Left hindlimb (tissue), 1 donor: ENCODE results near the gene TTC21B.

Source experiments
- DNase-seq: peaks from one replicate; pipeline ENCODE4 v3.0.0-alpha.2; 2018

Gene TTC21B

GRCh38 chr2:165920748-165921147, 32.8 kb downstream of the TTC21B start:
- DNase-seq, result no peak

- DNase-seq, result no peak
These were observed 39.9 kb downstream of the TTC21B start for GRCh38 chr2:165913636-165914035.

GRCh38 chr2:165911981-165912380, 41.6 kb downstream of the TTC21B start:
- DNase-seq, result no peak

- no peak for DNase-seq
These were observed 42.3 kb downstream of the TTC21B start for GRCh38 chr2:165911231-165911630.

- no peak for DNase-seq
These were observed 44.1 kb downstream of the TTC21B start for GRCh38 chr2:165909466-165909865.

GRCh38 chr2:165905854-165906253, 47.7 kb downstream of the TTC21B start:
- no peak for DNase-seq

- DNase-seq, result no peak
These were observed 48.3 kb downstream of the TTC21B start for GRCh38 chr2:165905269-165905668.

- DNase-seq, result no peak
These were observed 49.1 kb downstream of the TTC21B start for GRCh38 chr2:165904432-165904831.

GRCh38 chr2:165903406-165903805, 50.2 kb downstream of the TTC21B start:
- DNase-seq, result no peak

- DNase-seq, result no peak
These were observed 50.6 kb downstream of the TTC21B start for GRCh38 chr2:165902934-165903333.

- DNase-seq, result no peak
These were observed 51.8 kb downstream of the TTC21B start for GRCh38 chr2:165901620-165902298.

GRCh38 chr2:165899311-165899710, 54.3 kb downstream of the TTC21B start:
- no peak for DNase-seq

GRCh38 chr2:165898381-165898780, 55.2 kb downstream of the TTC21B start:
- DNase-seq, result no peak

- DNase-seq, result no peak
These were observed 55.9 kb downstream of the TTC21B start for GRCh38 chr2:165897726-165898125.

GRCh38 chr2:165897074-165897473, 56.5 kb downstream of the TTC21B start:
- DNase-seq, result no peak

GRCh38 chr2:165895974-165896373, 57.6 kb downstream of the TTC21B start:
- no peak for DNase-seq

- no peak for DNase-seq
These were observed 60.0 kb downstream of the TTC21B start for GRCh38 chr2:165893556-165893955.

GRCh38 chr2:165892526-165892925, 61.0 kb downstream of the TTC21B start:
- DNase-seq, result no peak

GRCh38 chr2:165891943-165892342, 61.6 kb downstream of the TTC21B start:
- DNase-seq, result no peak

GRCh38 chr2:165891345-165891744, 62.2 kb downstream of the TTC21B start:
- no peak for DNase-seq

- DNase-seq, result no peak
These were observed 63.8 kb downstream of the TTC21B start for GRCh38 chr2:165889798-165890197.

GRCh38 chr2:165889158-165889557, 64.4 kb downstream of the TTC21B start:
- DNase-seq, result no peak

GRCh38 chr2:165888171-165888570, 65.4 kb downstream of the TTC21B start:
- DNase-seq, result no peak

- DNase-seq, result no peak
These were observed 67.0 kb downstream of the TTC21B start for GRCh38 chr2:165886487-165887146.
